ENCODE data around the gene FASN.

FASN gene

GRCh38 chr17:82028966-82029365 lies 69.1 kb downstream of the FASN start:
- Histone ChIP-seq H2BK120ac (ENCODE audit: low read depth, low read length) (no peak overlapping the region), H3K4me3 (ENCODE audit: insufficient read depth in 1 of 2, low read depth in 1 of 2, low read length in 2 of 2) (no peak overlapping the region), H2BK15ac (ENCODE audit: low read depth, poor library complexity, severe bottlenecking) (no peak overlapping the region), H2AK5ac (ENCODE audit: low read length, severe bottlenecking) (no peak overlapping the region), H3K14ac (ENCODE audit: low read length in 2 of 2) (no peak overlapping the region), H3K18ac (ENCODE audit: low read depth in 1 of 2, low read length in 2 of 2) (no peak overlapping the region), H3K36me3 (ENCODE audit: control insufficient read depth in 1 of 2, insufficient read depth in 2 of 2, low read depth in 1 of 2, low read length in 2 of 2) (peaks cover 0 to 58% of the 10 kb centered on the region in 2 experiments), H2AFZ (ENCODE audit: low read depth, low read length) (no peak overlapping the region), H4K8ac (ENCODE audit: low read length) (no peak overlapping the region), H3K79me1 (replicated peaks; ENCODE audit: low read length, poor library complexity, severe bottlenecking) (peaks cover 18% of the 10 kb centered on the region), H3K27me3 (ENCODE audit: control insufficient read depth in 1 of 2, insufficient read depth in 1 of 2, low read length in 2 of 2) (peaks cover 0 to 12% of the 10 kb centered on the region in 2 experiments), H3K9ac (ENCODE audit: low read length) (no peak overlapping the region), H3K27ac (ENCODE audit: low read length, poor library complexity, severe bottlenecking) (no peak overlapping the region), H3K4me1 (ENCODE audit: control insufficient read depth, insufficient read depth, low read depth, low read length) (peaks cover 22% of the 10 kb centered on the region), H3K4me2 (ENCODE audit: low read length, poor library complexity, severe bottlenecking) (no peak overlapping the region), H3K4ac (ENCODE audit: low read depth in 1 of 2, low read length in 2 of 2) (no peak overlapping the region), H4K91ac (ENCODE audit: low read length) (no peak overlapping the region), H3K9me3 (ENCODE audit: control insufficient read depth, low read length) (no peaks in the 10 kb centered on the region), H2BK5ac (ENCODE audit: low read depth, low read length, poor library complexity, severe bottlenecking) (no peak overlapping the region), H3K23ac (ENCODE audit: low read length in 2 of 2) (no peak overlapping the region), H2BK12ac (ENCODE audit: low read length in 2 of 2) (no peak overlapping the region)
- 95% methylated on average over 9 of the region's 9 CpGs for WGBS
- DNase-seq: no peak

Measured in mesenchymal stem cell (in vitro differentiated cells and primary cell).